Suppressor macrophage treated with lipopolysaccharide for 4 hours (primary cell): ENCODE results near the gene CCDC187.
A peak's percentile ranks its signal among the peaks of the same experiment; 100 is the strongest.

Source experiments
- DNase-seq: peaks from one replicate; pipeline ENCODE4 v3.0.0-alpha.2; 2020

CCDC187 gene

GRCh38 chr9:136339173-136339957, 35.5 kb upstream of the CCDC187 start:
- DNase-seq: peak; percentile 77

GRCh38 chr9:136338511-136338910, 34.6 kb upstream of the CCDC187 start:
- DNase-seq: no peak

DNA sequence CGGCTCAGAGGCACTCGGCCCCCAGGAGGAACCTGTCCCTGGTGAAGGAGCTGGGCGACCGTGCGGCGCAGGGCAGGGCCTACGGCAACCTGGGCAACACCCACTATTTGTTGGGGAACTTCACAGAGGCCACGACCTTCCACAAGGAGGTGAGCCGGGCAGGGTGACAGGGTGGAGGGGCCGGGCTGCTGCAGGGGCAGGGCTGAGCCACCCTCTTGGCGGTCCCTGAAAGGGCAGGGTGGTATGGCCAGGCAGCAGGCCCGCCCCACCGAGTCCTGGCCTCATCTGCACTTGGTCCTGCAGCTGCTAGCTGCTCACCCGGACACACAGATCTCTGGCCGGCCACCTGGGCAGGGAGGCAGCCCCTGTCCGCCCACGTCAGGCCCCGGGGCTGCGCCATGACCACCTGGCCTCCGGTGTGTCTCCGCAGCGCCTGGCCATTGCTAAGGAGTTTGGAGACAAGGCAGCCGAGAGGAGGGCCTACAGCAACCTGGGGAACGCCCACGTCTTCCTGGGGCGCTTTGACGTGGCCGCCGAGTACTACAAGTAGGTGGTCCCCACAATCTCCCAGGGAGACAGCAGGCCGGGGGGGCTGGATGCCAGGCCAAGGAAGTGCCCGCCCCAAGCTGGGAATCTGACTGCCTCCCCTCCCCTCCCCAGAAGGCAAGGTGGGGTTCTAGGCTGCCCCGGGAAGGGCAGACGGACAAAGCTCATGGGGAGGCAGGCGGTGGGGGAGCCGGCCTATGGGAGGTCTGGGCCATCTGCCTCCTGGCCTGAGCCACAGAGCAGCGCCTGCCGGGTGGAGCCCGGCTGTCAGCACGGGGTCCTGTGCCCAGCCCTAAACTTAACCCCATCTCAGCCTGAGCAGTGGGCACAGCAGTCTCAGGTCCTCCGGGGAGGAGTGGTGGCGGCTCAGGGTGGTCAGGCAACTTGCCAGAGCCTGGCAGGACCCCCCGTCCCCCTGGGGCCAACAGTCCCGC, 33.8 kb upstream of the CCDC187 start:
- DNase-seq: no peak

DNA sequence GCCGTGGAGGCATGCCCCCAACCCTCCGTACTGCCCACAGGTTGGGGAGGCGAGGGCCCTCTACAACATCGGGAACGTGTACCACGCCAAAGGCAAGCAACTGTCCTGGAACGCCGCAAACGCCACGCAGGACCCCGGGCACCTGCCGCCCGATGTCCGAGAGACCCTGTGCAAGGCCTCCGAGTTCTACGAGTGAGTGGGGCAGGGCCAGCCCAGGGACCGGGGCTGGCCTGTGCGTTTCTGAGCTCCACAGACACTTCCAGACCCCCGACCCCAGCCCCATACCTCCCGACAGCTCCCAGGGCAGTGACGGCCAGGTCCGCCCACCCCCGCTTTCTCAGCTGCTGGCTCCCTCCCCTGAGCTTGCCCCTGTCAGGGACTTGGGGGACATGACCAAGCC, 33.0 kb upstream of the CCDC187 start:
- no peak for DNase-seq

DNA sequence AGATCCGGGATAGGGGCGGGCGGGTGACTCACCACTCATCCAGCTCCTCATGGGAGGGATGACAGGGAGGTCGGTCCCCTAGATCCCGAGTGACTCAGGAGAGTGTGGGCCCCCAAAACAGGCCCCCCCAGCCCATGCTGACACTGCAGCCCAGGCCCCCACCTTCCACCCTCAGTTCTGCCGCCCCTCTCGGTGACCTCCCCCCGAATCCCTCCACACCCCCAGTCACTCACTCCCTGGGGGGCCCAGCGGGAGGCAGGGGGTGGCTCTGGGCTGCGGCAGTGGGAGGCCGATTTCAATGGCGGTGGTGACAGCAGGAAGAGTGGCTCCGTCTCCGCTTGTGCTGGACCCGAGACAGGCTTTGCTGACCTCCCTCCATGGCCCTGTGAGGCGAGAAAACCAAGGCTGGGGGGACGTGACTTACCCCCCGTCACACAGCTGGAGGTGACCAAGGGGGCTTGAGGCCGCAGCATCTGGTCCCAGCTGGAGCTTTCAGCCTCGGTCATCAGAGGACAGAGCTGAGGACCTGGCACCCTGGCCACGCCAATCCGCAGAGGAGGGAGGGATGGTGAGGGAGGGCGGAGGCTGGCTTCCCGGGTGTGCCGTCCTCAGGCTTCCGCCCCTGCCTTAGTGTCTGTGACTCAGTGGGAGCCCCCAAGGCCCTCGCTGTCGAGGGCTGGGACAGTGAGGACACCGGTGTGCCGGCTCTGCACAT, 32.4 kb upstream of the CCDC187 start:
- no peak for DNase-seq

GRCh38 chr9:136335296-136336155, 31.6 kb upstream of the CCDC187 start:
- no peak for DNase-seq

DNA sequence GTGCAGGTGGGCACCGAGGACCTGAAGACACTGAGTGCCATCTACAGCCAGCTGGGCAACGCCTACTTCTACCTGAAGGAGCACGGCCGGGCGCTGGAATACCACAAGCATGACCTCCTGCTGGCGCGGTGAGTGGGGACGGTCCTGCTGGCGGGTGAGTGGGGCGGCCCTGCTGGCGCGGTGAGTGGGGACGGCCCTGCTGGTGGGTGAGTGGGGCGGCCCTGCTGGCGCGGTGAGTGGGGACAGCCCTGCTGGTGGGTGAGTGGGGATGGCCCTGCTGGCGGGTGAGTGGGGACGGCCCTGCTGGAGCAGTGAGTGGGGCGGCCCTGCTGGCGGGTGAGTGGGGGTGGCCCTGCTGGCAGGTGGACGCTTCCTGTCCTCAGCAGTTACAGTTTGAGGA, 30.6 kb upstream of the CCDC187 start:
- no peak for DNase-seq

- DNase-seq: no peak
These were observed 29.6 kb upstream of the CCDC187 start for GRCh38 chr9:136333486-136333885.

- no peak for DNase-seq
These were observed 29.2 kb upstream of the CCDC187 start for GRCh38 chr9:136333045-136333444.

GRCh38 chr9:136332482-136332983, 28.6 kb upstream of the CCDC187 start:
- DNase-seq: no peak

- no peak for DNase-seq
These were observed 27.9 kb upstream of the CCDC187 start for GRCh38 chr9:136331556-136332481.

DNA sequence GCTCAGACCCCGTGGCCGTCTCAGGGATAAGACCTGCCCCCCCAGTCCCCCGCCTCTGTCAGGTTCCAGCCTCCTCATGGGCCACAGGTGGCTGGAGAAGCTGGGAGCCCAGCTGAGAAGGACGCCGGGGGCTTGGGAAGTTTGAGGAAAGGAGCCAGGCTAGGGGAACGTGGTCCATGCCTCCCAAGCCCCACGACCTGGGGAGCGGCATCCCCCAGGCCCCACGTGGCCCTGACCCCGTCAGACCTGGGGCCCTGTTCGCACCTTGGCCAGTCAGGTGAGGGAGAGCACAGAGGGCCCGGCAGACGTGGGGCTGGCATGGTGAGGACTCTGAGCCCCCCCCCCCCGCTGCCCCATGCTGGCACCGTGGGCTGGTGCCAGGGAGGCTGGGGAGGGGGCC, 27.1 kb upstream of the CCDC187 start:
- no peak for DNase-seq

- no peak for DNase-seq
These were observed 26.6 kb upstream of the CCDC187 start for GRCh38 chr9:136330406-136330990.

- DNase-seq: no peak
These were observed 25.9 kb upstream of the CCDC187 start for GRCh38 chr9:136329636-136330405.

GRCh38 chr9:136329211-136329627, 25.3 kb upstream of the CCDC187 start:
- no peak for DNase-seq

- DNase-seq: no peak
These were observed 24.7 kb upstream of the CCDC187 start for GRCh38 chr9:136328622-136329041.

GRCh38 chr9:136328011-136328621, 24.2 kb upstream of the CCDC187 start:
- no peak for DNase-seq

DNA sequence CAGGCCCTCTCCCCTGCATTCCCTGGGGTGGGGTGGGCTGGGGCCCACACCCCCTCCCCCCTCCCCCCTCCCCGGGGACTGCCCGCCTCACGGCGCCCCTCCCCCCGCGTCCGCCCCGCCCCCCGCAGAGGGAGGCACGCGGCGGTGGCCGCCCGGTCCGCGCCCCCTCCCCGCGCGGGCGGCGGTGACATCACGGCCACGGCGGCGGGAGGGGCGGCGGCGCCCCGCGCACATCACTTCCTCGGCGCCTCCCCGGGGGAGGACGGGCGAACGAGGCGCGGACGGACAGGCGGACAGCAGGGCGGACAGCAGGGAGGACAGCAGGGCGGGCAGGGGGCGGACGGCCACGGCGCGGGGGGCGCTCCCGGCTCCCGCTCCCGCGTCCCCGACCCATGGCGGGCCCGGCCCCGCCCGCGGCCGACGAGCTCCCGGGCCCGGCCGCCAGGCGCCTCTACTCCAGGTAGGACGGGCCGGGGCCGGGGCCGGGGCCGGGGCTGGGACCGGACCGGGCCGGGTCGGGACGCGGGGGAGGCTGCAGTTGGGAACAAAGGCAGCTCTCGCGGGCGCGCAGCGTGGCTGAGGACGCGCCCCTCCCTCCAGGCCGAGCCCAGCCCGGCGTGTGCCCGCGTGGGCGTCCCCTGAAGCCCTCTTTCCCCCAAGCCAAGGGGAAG, 23.5 kb upstream of the CCDC187 start, which contains the start of gene GPSM1:
Gene GPSM1 (plus strand): TSS at position 236 of the 671 bp plus-strand sequence. CDS start 157 bp downstream, at position 393.
- DNase-seq: peak; percentile 49
